ENCODE measurements around the gene NPPC.

DNA sequence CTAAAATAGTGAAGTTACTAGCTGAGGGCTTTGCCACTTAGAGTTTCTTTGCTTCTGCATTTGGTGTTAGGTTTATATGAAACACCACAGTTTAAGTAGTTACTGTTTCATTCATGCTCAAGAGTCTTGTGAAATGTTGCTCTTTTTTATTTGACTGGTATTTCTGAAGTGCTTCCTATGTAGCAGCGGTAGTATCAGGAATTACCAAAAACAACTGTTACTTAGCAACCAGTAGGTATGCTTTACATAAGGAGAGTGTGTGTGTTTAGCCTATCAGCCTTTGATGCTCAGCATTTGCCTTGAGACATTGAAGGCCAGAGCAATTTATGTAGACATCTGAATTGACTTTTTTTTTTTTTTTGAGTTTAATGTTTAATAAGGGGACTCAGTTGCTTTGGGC lies 38.9 kb upstream of the NPPC start:
- TF ChIP-seq, protein P1, sequence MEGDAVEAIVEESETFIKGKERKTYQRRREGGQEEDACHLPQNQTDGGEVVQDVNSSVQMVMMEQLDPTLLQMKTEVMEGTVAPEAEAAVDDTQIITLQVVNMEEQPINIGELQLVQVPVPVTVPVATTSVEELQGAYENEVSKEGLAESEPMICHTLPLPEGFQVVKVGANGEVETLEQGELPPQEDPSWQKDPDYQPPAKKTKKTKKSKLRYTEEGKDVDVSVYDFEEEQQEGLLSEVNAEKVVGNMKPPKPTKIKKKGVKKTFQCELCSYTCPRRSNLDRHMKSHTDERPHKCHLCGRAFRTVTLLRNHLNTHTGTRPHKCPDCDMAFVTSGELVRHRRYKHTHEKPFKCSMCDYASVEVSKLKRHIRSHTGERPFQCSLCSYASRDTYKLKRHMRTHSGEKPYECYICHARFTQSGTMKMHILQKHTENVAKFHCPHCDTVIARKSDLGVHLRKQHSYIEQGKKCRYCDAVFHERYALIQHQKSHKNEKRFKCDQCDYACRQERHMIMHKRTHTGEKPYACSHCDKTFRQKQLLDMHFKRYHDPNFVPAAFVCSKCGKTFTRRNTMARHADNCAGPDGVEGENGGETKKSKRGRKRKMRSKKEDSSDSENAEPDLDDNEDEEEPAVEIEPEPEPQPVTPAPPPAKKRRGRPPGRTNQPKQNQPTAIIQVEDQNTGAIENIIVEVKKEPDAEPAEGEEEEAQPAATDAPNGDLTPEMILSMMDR (IDR thresholded peaks at IDR 0.05; ENCODE audit: control extremely low read depth in 1 of 3, insufficient read depth in 1 of 3, low read depth in 1 of 3, low read length in 3 of 3), result no peak
- TF ChIP-seq KDM1A (IDR thresholded peaks at IDR 0.05; ENCODE audit: borderline replicate concordance, low read length) (no peak), POLR2A (IDR thresholded peaks at IDR 0.05; ENCODE audit: control extremely low read depth in 1 of 2, low read depth in 2 of 2, low read length in 2 of 2) (no peak), ZNF274 (IDR thresholded peaks at IDR 0.05; ENCODE audit: borderline replicate concordance, extremely low read depth, low read length) (no peak), RXRA (IDR thresholded peaks at IDR 0.05; ENCODE audit: insufficient read depth, low read depth, low read length) (no peak), EZH2 (IDR thresholded peaks at IDR 0.05; ENCODE audit: low read depth, low read length, severe bottlenecking) (no peak), CREB1 (IDR thresholded peaks at IDR 0.05) (no peak), CHD1 (IDR thresholded peaks at IDR 0.05; ENCODE audit: low read depth, low read length) (no peak)
- TF ChIP-seq, protein P2, sequence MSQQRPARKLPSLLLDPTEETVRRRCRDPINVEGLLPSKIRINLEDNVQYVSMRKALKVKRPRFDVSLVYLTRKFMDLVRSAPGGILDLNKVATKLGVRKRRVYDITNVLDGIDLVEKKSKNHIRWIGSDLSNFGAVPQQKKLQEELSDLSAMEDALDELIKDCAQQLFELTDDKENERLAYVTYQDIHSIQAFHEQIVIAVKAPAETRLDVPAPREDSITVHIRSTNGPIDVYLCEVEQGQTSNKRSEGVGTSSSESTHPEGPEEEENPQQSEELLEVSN (IDR thresholded peaks at IDR 0.05), result no peak

Data from H1 (cell line).